Spleen (tissue), 7 donors: ENCODE measurements around the gene IL17F.

ENCODE experiments used
- POLR2A ChIP-seq, 3 donors: fragments of 450-650 bp; IDR thresholded peaks; one replicate each; pipeline ENCODE4 v1.5.1; 2017; ENCODE audit warnings: antibody characterized with exemption in 3 of 3, mild to moderate bottlenecking in 1 of 3
- POLR2AphosphoS5 ChIP-seq, 3 donors: sonication (generic); formaldehyde crosslinking; IDR thresholded peaks; one replicate each; pipeline ENCODE4 v1.5.1; 2017; ENCODE audit warnings: antibody characterized with exemption in 3 of 3
- TF ChIP-seq, protein P1 (sequence below), 11 experiments: fragments of 200-600 bp in 7 of 11; fragments of 450-650 bp in 4 of 11; sonication (generic) in 4 of 11; IDR thresholded peaks in 8 of 11; conservative IDR thresholded peaks in 3 of 11; 1 replicate in 7 of 11; 2 replicates in 4 of 11; pipeline versions ENCODE4 v1.4.0 to v1.8.0; 2016 to 2021; ENCODE audit warnings: antibody characterized with exemption in 11 of 11, inconsistent platforms in 4 of 11, mild to moderate bottlenecking in 1 of 11
- donor health status: DM: no; HTN: no; CAD: no; lungs with moderate emphysema.
- donor health status: DM: no; HTN: no; CAD: no.
- donor health status: DM: no; HTN: no; CAD: no.

DNA sequence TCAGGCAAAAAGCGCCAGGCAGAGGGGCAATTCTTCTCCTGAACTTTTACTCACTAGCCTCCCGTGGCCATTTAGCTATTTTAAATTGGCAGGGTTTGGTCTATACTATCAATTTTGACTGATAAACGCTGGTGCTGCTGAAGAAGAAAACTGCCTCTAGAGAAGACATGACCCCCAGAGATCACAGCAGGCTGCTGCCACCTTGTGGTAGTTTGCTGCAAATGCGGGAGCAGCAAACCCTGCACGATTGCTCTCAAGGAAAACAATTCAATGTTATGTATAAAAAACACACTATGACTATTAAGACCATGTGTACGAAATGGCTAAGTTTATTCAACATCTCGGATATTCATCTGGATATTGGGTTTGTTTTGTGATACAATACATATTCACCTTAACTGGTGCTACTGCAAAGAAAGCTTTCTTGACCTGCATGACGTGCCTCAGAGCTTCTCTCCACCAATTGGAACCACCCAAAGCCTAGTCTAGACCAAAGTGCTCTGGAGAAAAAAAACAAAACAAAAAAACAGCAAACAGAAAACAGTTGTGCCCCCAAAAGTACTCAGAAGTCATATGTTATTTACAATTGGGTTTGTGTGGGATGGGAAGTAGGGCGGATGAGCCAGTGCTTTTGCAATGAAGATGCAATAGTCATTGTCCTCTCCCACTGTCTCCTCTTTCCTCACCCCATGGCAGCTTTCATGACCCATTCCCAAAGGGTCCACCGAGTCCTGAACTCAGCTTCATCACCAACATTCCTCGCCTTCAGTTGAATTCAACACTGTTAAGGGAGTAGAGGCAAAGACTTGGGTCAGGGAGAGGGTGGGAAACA lies 19.6 kb upstream of the IL17F start:
- TF ChIP-seq POLR2AphosphoS5 (IDR thresholded peaks at IDR 0.05) (no peak), POLR2A (IDR thresholded peaks at IDR 0.05) (no peak)
- TF ChIP-seq, protein P1, sequence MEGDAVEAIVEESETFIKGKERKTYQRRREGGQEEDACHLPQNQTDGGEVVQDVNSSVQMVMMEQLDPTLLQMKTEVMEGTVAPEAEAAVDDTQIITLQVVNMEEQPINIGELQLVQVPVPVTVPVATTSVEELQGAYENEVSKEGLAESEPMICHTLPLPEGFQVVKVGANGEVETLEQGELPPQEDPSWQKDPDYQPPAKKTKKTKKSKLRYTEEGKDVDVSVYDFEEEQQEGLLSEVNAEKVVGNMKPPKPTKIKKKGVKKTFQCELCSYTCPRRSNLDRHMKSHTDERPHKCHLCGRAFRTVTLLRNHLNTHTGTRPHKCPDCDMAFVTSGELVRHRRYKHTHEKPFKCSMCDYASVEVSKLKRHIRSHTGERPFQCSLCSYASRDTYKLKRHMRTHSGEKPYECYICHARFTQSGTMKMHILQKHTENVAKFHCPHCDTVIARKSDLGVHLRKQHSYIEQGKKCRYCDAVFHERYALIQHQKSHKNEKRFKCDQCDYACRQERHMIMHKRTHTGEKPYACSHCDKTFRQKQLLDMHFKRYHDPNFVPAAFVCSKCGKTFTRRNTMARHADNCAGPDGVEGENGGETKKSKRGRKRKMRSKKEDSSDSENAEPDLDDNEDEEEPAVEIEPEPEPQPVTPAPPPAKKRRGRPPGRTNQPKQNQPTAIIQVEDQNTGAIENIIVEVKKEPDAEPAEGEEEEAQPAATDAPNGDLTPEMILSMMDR (IDR thresholded peaks at IDR 0.05 in 8 of 11, conservative IDR thresholded peaks at IDR 0.05 in 3 of 11) = peak; percentile 47 to 96 (median 91)
